Stomach smooth muscle (tissue), 2 donors: ENCODE measurements around the gene JADE2.
"Not testable (repeated sequence)": the region's sequence is repeated elsewhere in the genome, so short reads cannot be mapped to it uniquely, and the experiment has no call there.

ENCODE experiments used
- H3K27ac ChIP-seq: one replicate; pipeline ENCODE4 v1.7.0; 2013; ENCODE audit warnings: mild to moderate bottlenecking, low read length, inconsistent platforms
- H3K27me3 ChIP-seq, 2 donors: one replicate each; pipeline ENCODE4 v1.7.0; 2013; ENCODE audit warnings: low read length in 2 of 2; ENCODE audit not compliant: insufficient read depth in 2 of 2, control insufficient read depth in 1 of 2
- H3K36me3 ChIP-seq, 2 donors: one replicate each; pipeline ENCODE4 v1.7.0; 2013; ENCODE audit warnings: low read length in 2 of 2; ENCODE audit not compliant: control insufficient read depth in 2 of 2, insufficient read depth in 2 of 2
- H3K4me1 ChIP-seq: one replicate; pipeline ENCODE4 v1.7.0; 2013; ENCODE audit warnings: low read length; ENCODE audit not compliant: control insufficient read depth, insufficient read depth
- H3K4me3 ChIP-seq, 2 donors: one replicate each; pipeline ENCODE4 v1.7.0; 2013; ENCODE audit warnings: low read length in 2 of 2
- H3K9ac ChIP-seq, 2 donors: one replicate each; pipeline ENCODE4 v1.7.0; 2013; ENCODE audit warnings: low read length in 2 of 2, mild to moderate bottlenecking in 1 of 2
- H3K9me3 ChIP-seq, 2 donors: one replicate each; pipeline ENCODE4 v1.7.0; 2013; ENCODE audit warnings: low read length in 2 of 2; ENCODE audit not compliant: control insufficient read depth in 2 of 2
- donor health status: healthy.
- donor health status: Pancreatic carcinoma.

Gene JADE2

DNA sequence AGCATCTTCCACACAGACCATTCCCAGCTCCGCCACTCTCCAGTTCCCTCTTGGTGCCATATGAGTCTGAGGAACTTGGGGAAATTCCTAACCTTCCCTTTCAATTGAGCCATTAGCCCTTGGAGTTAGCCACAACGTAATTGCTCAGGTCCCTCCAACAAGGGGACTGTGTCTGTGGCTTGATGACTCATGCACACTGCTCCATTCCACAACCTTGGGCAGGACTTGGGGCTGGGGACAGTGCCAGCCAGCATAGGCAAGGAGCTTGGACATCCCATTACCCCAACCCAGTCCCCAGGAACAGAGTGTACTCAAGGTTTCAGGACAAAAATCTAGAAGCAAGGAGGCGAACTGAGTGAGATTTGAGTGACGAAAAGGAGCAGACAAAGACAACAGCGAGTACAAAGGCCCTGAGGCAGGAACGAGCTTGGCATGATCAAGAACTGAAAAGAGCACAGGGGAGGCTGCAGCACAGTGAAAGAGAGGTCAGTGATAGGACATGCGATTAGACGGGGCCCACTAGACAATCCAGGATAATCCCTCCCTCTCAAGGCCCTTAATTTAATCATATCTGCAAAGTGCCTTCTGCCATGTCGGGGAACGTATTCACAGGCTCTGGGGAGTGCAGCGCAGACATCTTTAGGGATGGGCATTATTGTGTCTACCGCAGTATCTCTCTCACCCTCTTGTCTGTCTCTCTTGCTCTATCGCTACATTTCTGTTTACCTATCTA lies 16.0 kb upstream of the JADE2 start:
- H3K36me3 ChIP-seq = no peaks in the 10 kb centered on the region
- no peaks in the 10 kb centered on the region for H3K27me3 ChIP-seq
- no peak overlapping the region for H3K9ac ChIP-seq
- no peaks in the 10 kb centered on the region for H3K9me3 ChIP-seq
- peaks cover 16% of the 10 kb centered on the region for H3K4me1 ChIP-seq
- no peak overlapping the region for H3K27ac ChIP-seq
- no peak overlapping the region for H3K4me3 ChIP-seq

DNA sequence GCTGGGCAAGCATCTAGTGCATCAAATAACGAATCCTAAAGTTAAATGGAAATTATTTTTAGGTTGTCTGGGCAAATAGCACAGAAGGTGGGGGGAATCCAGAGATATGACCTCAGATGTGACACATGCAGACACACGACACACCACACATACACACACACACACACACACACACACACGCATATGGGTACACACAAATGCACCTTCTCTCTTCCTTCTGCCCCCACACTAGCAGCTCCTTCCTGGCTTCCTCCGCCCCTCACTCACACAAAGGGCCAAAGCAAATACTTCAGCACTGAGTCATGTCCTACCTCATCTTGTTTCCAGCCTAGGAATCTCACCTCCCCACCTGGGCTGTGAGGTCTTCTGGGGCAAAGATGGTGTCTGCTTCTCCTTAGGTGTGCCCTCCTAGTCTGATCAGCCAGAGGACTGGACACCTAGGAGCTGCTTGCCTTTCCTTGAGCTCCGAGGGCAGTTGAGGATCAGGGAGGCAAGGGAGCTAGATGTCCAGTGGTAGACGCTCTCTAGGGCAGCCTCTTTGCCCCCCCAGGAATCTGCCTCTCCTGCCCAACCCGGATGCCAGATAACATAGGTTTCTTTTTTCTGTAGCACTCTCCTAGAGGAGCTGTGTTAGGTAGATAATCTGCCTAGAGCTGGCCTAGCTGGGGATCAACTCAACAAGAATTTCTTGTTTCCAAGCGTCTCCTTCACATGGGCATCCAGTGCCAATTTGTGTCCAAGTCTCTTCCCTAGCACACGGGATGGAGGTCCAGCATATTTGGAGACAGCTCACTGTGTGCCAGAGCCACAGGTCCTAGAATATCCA lies 14.3 kb upstream of the JADE2 start:
- no peak overlapping the region for H3K27ac ChIP-seq
- H3K9me3 ChIP-seq = no peaks in the 10 kb centered on the region
- H3K4me1 ChIP-seq = peaks cover 13% of the 10 kb centered on the region
- H3K36me3 ChIP-seq = no peaks in the 10 kb centered on the region
- H3K4me3 ChIP-seq = no peak overlapping the region
- no peaks in the 10 kb centered on the region for H3K27me3 ChIP-seq
- no peak overlapping the region for H3K9ac ChIP-seq

DNA sequence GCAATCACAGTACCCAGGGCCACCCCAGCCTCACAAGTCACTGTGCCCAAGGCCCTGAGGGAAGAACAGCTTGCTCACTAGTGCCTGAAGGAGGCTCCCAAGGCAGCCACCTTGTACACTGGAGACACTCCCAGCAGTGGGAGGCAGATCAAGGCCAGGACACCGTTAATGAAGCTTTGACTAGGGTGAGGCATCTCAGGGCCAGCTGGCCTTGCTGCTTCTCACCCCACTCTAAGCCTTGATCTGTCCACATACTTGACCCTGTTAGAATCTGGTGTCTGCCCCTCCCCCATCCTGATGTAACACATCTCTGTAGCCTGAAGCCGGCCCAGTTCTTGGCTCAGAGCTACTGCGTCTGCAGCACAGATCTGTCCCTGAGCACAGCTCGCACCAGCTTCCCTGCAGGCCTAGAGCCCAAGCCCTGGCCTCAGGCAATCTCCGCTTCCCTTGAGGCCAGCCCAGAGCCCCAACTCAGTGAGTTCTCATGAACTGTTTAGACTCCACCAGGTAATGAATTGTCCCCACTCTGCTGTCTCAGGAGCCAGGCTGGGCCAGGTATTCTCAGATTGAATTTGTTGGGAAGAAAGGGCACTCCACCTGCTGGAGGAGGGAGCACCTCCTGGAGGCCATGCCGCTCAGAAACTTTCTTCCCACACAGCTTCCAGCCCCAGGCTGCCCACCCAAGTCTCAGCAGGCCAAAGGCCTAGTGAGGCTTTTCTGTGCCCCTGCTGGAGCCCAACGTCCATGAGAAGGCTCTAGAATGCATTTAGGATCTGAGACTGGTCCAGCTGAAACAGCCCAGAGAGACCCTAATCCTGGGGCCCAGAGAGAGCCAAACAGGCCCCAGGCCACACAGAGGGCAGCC lies 13.4 kb upstream of the JADE2 start:
- Histone ChIP-seq H3K4me3 (no peak overlapping the region), H3K27me3 (no peaks in the 10 kb centered on the region), H3K36me3 (no peaks in the 10 kb centered on the region), H3K9me3 (no peaks in the 10 kb centered on the region), H3K9ac (no peak overlapping the region), H3K4me1 (peaks cover 11% of the 10 kb centered on the region), H3K27ac (no peak overlapping the region)

GRCh38 chr5:134512661-134512999 lies 12.8 kb upstream of the JADE2 start:
- Histone ChIP-seq H3K9me3 (no peaks in the 10 kb centered on the region), H3K27ac (no peak overlapping the region), H3K36me3 (no peaks in the 10 kb centered on the region), H3K27me3 (no peaks in the 10 kb centered on the region), H3K4me1 (peaks cover 11% of the 10 kb centered on the region), H3K4me3 (no peak overlapping the region), H3K9ac (no peak overlapping the region)

GRCh38 chr5:134515801-134516200 lies 9.7 kb upstream of the JADE2 start:
- Histone ChIP-seq H3K27ac (no peak overlapping the region), H3K27me3 (no peaks in the 10 kb centered on the region), H3K9me3 (no peaks in the 10 kb centered on the region), H3K9ac (no peak overlapping the region), H3K4me3 (no peak overlapping the region), H3K4me1 (peaks cover 11% of the 10 kb centered on the region), H3K36me3 (no peaks in the 10 kb centered on the region)

DNA sequence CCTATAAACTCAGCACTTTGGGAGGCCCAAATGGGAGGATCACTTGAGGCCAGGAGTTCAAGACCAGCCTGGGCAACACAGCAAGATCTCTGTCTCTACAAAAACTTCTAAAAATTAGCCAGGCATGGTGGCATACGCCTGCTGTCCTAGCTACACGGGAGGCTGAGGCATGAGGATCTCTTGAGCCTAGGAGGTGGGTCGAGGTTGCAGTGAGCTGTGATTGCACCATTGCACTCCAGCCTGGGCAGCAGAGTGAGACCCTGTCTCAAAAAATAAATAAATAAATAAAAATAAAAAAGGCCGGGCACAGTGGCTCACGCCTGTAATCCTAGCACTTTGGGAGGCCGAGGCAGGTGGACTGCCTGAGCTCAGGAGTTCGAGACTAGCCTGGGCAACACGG lies 8.5 kb upstream of the JADE2 start:
- H3K27me3 ChIP-seq, H3K27ac ChIP-seq, H3K9me3 ChIP-seq, H3K4me1 ChIP-seq, H3K9ac ChIP-seq, H3K4me3 ChIP-seq, H3K36me3 ChIP-seq: not testable (repeated sequence)

- Histone ChIP-seq H3K4me1 (no peaks in the 10 kb centered on the region), H3K27me3 (no peaks in the 10 kb centered on the region), H3K9me3 (no peaks in the 10 kb centered on the region), H3K4me3 (no peak overlapping the region), H3K27ac (no peak overlapping the region), H3K36me3 (no peaks in the 10 kb centered on the region), H3K9ac (no peak overlapping the region)
Observed at GRCh38 chr5:134517553-134517952, 7.9 kb upstream of the JADE2 start.

DNA sequence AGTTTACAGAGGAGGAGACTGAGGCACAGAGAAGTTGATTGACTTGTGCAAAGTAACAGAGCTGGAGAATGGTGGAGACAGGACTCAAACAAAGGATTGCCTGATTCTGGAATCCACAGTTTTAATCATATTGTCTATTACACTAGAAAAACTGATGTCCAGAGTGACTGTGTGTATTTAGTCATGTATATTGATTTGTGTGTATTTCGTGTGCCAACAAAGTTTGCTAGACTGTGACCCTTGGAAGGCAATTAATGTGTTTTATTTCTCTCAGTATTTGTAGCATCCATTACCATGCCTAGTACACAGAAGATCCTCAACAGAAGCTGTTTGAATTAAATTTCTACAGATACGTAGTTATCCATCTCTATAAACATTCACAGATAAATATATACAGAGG lies 5.5 kb upstream of the JADE2 start:
- H3K4me3 ChIP-seq = no peak overlapping the region
- H3K36me3 ChIP-seq = no peaks in the 10 kb centered on the region
- peaks cover 7% of the 10 kb centered on the region for H3K4me1 ChIP-seq
- H3K9me3 ChIP-seq = no peaks in the 10 kb centered on the region
- no peak overlapping the region for H3K9ac ChIP-seq
- H3K27ac ChIP-seq = no peak overlapping the region
- no peaks in the 10 kb centered on the region for H3K27me3 ChIP-seq

DNA sequence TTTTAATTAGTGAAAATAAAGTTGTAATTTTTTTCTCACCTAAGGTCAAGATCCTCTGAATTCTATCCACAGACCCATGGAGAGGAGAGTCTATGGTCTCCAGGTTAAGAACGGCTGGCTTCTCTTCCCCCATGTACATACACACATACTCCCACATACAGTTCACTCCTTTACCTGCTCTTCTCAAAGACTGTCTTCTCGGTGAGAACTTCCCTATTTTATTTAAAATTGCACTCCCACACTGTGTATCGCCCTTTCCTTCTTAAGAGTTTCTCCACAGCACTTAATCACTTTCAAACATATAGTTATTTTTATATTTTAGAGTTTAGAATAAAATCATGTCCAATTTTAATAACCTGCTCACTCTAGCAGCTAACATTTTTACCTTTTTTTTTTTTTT lies 3.6 kb upstream of the JADE2 start:
- Histone ChIP-seq H3K27ac (no peak overlapping the region), H3K36me3 (no peaks in the 10 kb centered on the region), H3K27me3 (no peaks in the 10 kb centered on the region), H3K4me3 (no peak overlapping the region), H3K9ac (no peak overlapping the region), H3K4me1 (peaks cover 7% of the 10 kb centered on the region), H3K9me3 (no peaks in the 10 kb centered on the region)

DNA sequence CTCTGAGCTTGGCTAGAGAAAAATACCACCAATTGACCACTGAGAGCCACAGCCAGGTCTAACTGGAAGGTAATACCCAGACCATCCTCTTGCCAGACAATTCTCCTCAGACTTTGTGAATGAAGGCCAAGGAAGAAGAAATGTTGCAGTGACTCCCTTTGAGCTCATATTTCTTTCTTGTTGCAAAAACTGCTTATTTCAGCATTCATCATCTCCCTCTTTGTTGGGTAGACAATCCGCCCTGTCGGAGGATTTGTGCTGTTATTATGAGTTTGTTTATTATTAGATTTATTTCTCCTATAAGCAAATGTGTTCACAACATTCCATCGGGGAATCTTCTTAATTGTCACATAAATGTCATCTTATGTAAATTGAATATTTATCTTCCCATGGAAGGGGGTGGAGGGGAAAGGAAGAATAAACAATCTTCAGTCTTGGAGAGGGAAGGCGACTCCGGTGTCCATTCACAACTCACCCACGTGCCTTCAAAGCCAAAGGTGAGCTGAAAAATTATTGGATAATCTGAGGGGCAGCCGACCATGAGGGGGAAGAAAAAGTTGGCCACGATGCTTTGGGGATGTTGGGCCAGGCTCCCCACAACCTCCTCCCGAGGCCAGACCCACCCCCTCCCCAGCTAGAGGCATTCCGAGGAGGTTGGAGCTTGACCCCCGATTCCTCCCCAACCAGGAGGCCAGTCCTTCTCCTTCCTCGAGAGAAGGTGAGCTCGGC lies 1.8 kb upstream of the JADE2 start:
- no peaks in the 10 kb centered on the region for H3K9me3 ChIP-seq
- H3K36me3 ChIP-seq = no peaks in the 10 kb centered on the region
- peak overlapping the region; percentile 70 to 89 for H3K4me3 ChIP-seq
- no peaks in the 10 kb centered on the region for H3K27me3 ChIP-seq
- H3K4me1 ChIP-seq = peaks cover 21% of the 10 kb centered on the region
- peak overlapping the region; percentile 97 to 99 for H3K9ac ChIP-seq
- peak overlapping the region; percentile 99 for H3K27ac ChIP-seq
